Tibial nerve (tissue), 4 donors: ENCODE results near the gene SFN. TPM values are rescaled to one million over a fixed set of nuclear protein-coding genes. Genes with fewer than 3 reads are reported as not detected.
A peak's percentile ranks its signal among the peaks of the same experiment; 100 is the strongest.

ENCODE experiments used
- DNase-seq, 2 donors: peaks; one replicate each; pipeline ENCODE4 v3.0.0-alpha.2; 2019; ENCODE audit warnings: low spot score in 2 of 2
- H3K27ac ChIP-seq, 4 donors: fragments of 200-600 bp; sonication (generic) in 3 of 4; one replicate each; pipeline ENCODE4 v1.5.1; 2017 to 2019; ENCODE audit warnings: mild to moderate bottlenecking in 1 of 4
- H3K27me3 ChIP-seq, 2 donors: fragments of 200-600 bp; sonication (generic) in 1 of 2; one replicate each; pipeline versions ENCODE4 v1.5.1 to v1.6.0; 2017 to 2019
- H3K36me3 ChIP-seq, 3 donors: fragments of 200-600 bp; sonication (generic); one replicate each; pipeline ENCODE4 v1.5.1; 2018 to 2019
- H3K4me1 ChIP-seq, 4 donors: fragments of 200-600 bp; sonication (generic) in 3 of 4; one replicate each; pipeline ENCODE4 v1.5.1; 2017 to 2019
- H3K4me3 ChIP-seq, 4 donors: fragments of 200-600 bp; sonication (generic) in 3 of 4; one replicate each; pipeline ENCODE4 v1.5.1; 2017 to 2019; ENCODE audit warnings: mild to moderate bottlenecking in 1 of 4, moderate library complexity in 1 of 4
- H3K9me3 ChIP-seq, 4 donors: fragments of 200-600 bp; sonication (generic) in 3 of 4; one replicate each; pipeline ENCODE4 v1.5.1; 2017 to 2019
- CTCF ChIP-seq, 5 experiments: fragments of 200-600 bp in 3 of 5; fragments of 450-650 bp in 2 of 5; sonication (generic) in 3 of 5; IDR thresholded peaks; one replicate each; pipeline ENCODE4 v1.5.1; 2016 to 2019; ENCODE audit warnings: antibody characterized with exemption in 5 of 5, mild to moderate bottlenecking in 3 of 5, moderate library complexity in 2 of 5
- EP300 ChIP-seq, 2 donors: sonication (generic); formaldehyde crosslinking; IDR thresholded peaks; one replicate each; pipeline ENCODE4 v1.6.1; 2017; ENCODE audit warnings: antibody characterized with exemption in 2 of 2, mild to moderate bottlenecking in 1 of 2
- POLR2A ChIP-seq, 2 donors: fragments of 450-650 bp; IDR thresholded peaks; one replicate each; pipeline ENCODE4 v1.6.1; 2017; ENCODE audit warnings: antibody characterized with exemption in 2 of 2, mild to moderate bottlenecking in 2 of 2, moderate library complexity in 2 of 2
- WGBS, 2 donors: methylation state at CpG; one replicate each; pipeline ENCODE4 v1.1.5; 2018; 5-methylcytosine and 5-hydroxymethylcytosine counted together
- total RNA-seq, 4 donors: library from RNA; depleted of rRNA; stranded (reverse); fragments of >200 nt; gene quantifications; one replicate each; pipeline ENCODE4 v1.1.0, GENCODE V29; 2016

The SFN gene
- total RNA-seq, 4 donors from 2014 or later: not detected

GRCh38 chr1:26858891-26859640 is 3.9 kb upstream of the SFN start:
- no peak for TF ChIP-seq CTCF (IDR thresholded peaks at IDR 0.05)
- no peak for TF ChIP-seq EP300 (IDR thresholded peaks at IDR 0.05)
- TF ChIP-seq POLR2A (IDR thresholded peaks at IDR 0.05): no peak
- Histone ChIP-seq H3K9me3 (no peaks in the 10 kb centered on the region), H3K36me3 (peaks cover 0 to 47% (median 0%) of the 10 kb centered on the region in 3 donors), H3K27ac (no peak overlapping the region), H3K4me3 (no peak overlapping the region), H3K27me3 (no peaks in the 10 kb centered on the region), H3K4me1 (peaks cover 0 to 6% (median 5%) of the 10 kb centered on the region in 4 donors)
- no peak for DNase-seq
- WGBS, 2 donors: 83 to 90% methylated on average over 6 to 7 of the region's 7 CpGs

GRCh38 chr1:26861286-26861701 is 1.7 kb upstream of the SFN start:
- peaks cover 0 to 22% (median 8%) of the 10 kb centered on the region in 4 donors for H3K4me1 ChIP-seq
- peaks cover 0 to 24% (median 0%) of the 10 kb centered on the region in 3 donors for H3K36me3 ChIP-seq
- no peaks in the 10 kb centered on the region for H3K27me3 ChIP-seq
- H3K9me3 ChIP-seq: no peaks in the 10 kb centered on the region
- WGBS, 2 donors: 51 to 61% methylated on average over 5 of the region's 5 CpGs
- TF ChIP-seq CTCF (IDR thresholded peaks at IDR 0.05) (no peak), EP300 (IDR thresholded peaks at IDR 0.05) (no peak), POLR2A (IDR thresholded peaks at IDR 0.05) (no peak)
- no peak overlapping the region for H3K4me3 ChIP-seq
- H3K27ac ChIP-seq: no peak overlapping the region
- no peak for DNase-seq

GRCh38 chr1:26861889-26862378 is 1.0 kb upstream of the SFN start:
- peak overlapping the region in 1 of 4 donors; percentile 43 for H3K27ac ChIP-seq
- DNase-seq: no peak
- 70 to 77% methylated on average over 7 of the region's 7 CpGs for WGBS, 2 donors

GRCh38 chr1:26863685-26864077 is 732 bp downstream of the SFN start:
- Histone ChIP-seq H3K4me3 (peak overlapping the region; percentile 33 to 75 (median 70)), H3K27ac (peak overlapping the region in 3 of 4 donors; percentile 42 to 99 (median 93))
- WGBS, 2 donors: 67 to 72% methylated on average over 3 to 20 of the region's 20 CpGs

More at GRCh38 chr1:26861889-26862378, 1.0 kb upstream of the SFN start:
- Histone ChIP-seq H3K4me1 (peaks cover 0 to 22% (median 8%) of the 10 kb centered on the region in 4 donors), H3K27me3 (no peaks in the 10 kb centered on the region), H3K4me3 (no peak overlapping the region), H3K9me3 (no peaks in the 10 kb centered on the region), H3K36me3 (peaks cover 0 to 18% (median 0%) of the 10 kb centered on the region in 3 donors)
- TF ChIP-seq CTCF (IDR thresholded peaks at IDR 0.05) (no peak), EP300 (IDR thresholded peaks at IDR 0.05) (no peak), POLR2A (IDR thresholded peaks at IDR 0.05) (no peak)

More at GRCh38 chr1:26863685-26864077, 732 bp downstream of the SFN start:
- no peaks in the 10 kb centered on the region for H3K9me3 ChIP-seq
- no peak for DNase-seq
- H3K27me3 ChIP-seq: no peaks in the 10 kb centered on the region
- H3K36me3 ChIP-seq: peaks cover 0 to 3% (median 0%) of the 10 kb centered on the region in 3 donors
- H3K4me1 ChIP-seq: peaks cover 0 to 22% (median 8%) of the 10 kb centered on the region in 4 donors
- TF ChIP-seq CTCF (IDR thresholded peaks at IDR 0.05) (no peak), EP300 (IDR thresholded peaks at IDR 0.05) (no peak), POLR2A (IDR thresholded peaks at IDR 0.05) (no peak)
